ENCODE results near the gene ZNF821.
"Not testable (repeated sequence)": the region's sequence is repeated elsewhere in the genome, so short reads cannot be mapped to it uniquely, and the experiment has no call there.

ZNF821 gene

DNA sequence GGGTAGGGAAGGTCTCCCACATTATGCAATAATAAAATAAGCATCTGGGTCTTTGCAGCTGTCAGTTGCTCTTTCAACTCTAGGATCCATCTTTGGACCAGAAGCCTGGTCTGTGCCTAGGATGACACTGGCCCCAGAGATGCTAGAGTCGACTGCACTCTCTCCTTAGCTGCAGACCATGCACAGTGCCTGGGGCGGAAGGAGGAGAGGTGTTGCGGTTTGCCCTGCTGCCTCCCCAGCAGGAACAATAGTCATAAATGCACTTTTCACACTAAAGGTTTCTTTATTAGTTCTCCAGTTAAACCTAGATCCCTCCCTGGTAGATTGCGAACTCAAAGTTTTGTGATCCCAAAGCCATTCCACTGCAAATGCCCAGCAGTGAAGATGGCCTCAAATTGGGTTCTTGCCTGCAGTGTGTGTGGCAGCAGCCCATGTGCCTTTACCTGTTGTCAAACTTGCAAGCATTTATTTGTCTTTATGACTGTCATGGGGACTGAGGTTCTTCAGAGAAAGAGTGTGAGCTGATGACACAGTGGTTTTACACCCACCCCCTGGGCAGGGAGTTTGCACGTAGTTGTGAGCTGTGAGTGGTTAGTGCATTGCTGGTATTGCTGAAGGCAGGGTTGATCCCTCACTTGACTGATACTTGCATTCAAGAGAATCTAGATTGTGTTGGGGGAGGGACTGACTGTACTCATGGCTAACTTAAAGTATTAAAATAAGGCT is 27.9 kb downstream of the ZNF821 start:
- peak; percentile 53 for DNase-seq

DNA sequence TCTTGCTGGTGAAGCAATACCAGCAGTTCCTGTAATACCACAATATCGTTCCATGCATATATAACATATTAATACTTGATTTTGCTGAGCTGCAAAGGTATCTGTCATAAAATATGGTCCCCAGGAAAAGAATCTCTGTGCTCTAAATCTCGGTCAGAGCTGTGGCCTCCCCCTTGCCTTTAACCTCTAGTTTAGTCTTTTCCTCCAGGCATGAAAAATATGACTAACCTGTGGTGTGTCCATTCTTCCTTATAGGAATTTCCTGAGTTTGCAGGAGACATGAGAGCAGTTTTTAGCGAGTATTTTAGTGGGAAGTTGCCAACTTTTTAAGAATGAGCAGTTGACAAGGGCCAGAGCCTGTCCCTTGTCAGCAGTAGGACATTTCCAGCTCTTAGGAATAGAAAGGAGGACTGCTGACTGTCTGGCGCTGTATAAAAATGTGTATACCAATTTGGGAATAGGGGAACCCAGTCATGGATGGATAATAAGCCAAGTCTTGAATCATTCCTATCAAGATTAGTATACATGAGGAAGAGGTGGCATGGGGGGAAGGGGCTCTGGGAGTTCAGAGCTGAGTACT is 29.5 kb downstream of the ZNF821 start:
- no peak for DNase-seq

DNA sequence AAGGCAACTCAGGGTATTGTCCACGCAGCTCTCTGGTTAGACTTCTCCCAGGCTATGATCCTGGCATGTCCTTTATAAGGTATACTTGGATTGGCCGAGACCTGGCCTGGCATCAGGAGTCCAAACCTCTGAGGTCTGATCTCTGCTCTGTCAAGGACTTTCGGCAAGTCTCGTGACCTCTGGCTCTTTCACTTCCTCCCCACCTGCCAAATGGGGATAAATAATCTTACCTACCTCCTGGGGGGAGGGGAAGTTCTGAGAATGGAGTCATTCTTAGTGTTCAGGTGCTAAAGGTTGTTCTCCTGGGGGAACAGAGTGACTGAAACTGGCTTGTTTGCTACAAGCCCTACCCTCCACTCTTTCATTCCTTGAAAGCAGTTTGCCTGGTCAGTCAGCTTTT is 30.6 kb downstream of the ZNF821 start:
- no peak for DNase-seq

DNA sequence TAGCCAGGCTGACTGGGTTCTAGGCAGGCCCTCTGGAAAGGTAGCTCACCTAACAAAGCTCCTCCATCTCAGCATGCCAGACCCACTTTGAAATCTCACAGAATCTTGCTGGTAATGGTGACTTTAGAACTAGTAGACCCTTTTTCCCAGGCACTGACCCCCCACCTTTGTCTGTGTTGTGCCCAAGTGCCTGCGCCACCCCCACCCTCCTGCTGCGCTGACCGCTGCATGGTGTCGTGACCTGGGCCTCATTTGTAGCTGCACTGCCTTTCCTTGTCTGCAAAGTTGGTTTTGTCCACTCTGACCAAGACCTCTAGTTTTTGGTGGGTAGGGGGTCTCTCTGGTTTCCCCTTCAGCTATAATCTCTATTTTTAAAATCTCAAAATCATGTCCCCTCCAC is 31.4 kb downstream of the ZNF821 start:
- no peak for DNase-seq

DNA sequence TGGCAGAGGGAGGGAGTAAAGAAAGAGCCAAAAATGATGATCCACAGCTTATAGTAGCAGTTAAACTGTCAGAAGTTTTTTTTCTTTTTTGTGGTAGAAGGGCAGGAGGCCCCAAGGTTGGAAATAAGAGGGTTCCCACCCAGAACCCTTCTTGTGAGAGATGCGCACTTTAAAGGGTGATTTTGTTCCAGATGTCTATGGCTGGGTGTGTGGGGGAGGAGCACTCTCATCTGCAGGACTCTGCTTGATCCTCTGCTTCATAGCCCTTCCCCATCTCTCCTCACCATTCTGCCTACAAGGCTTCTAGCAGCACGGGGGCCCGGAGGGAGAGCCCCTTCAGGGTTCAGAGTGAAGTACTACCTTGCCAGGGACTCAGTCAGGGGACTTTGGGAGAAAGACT is 31.8 kb downstream of the ZNF821 start:
- DNase-seq, result no peak

DNA sequence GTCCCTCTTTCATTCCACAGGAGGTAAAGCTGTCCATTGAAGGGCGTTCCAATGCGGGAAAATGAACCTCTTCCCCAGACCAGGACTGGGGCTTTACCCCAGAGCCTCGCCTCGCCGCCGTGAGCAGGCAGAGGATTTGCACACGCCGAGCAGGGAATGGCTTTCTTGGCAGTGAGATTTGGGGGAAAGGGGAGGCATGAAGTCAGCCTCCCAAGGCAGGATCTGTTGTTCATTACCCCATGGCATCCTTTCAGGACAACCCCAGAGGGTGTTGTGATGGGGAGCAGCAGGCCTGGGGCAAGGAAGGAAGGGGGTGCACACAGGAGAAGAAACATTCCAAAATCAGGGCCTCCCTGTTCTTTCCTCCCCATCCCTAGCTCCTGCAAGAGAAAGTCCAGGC is 32.2 kb downstream of the ZNF821 start:
- DNase-seq, result no peak

DNA sequence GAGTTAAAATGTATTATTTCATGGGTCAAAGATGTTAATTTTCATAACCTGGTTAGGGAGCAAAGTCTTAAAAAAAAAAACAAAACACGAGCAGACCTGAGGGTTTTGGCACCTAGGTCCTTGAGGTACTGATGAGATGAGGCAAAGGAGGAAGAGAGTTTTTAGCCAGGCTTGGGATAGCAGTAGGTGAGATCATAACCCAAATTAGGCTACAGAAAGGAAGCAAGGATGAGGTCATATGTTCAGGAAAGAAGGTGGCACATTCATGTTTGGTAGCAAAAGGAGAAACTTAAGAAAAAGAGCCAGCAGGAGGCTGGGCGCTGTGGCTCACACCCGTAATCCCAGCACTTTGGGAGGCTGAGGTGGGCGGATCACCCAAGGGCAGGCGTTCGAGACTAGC is 35.4 kb downstream of the ZNF821 start:
- DNase-seq, result no peak

DNA sequence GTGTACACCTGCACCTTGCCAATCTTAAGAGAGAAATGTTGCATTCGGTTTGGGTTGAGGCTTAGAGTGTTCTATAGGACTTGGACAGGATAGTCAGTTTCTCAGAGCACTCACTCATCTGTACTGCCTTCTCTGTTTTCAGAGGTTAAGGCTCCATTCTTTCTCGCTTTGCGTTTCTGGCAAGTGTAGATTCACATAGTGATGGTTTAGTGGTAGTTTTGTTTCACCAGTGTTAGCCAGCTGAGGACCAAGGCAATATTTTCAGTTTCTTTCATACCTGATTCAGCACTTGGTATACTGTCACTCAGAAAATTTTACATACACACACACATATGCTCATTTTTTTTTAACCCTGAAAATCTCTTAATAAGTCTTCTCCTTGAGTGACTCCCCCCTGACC is 36.9 kb downstream of the ZNF821 start:
- no peak for DNase-seq

DNA sequence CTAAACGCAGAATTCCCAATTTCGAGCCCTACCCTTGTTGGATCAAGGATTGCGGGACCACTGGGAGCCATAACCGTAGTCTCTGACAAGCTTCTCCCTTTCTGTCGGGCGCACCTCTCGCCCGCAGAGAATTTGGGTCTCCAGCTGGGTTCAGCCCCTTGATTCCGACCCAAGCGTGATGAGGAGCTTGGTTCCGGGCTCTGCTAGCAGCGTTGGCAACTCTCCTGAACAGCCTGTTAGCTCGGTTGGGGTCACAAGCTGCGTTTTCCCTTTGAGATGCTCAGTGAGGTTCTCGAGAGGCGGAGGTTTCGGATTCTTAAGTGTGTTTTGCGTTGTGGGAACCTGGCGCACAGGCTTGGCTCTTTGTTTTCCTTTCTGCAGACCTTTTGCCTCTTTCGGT is 37.6 kb downstream of the ZNF821 start:
- peak; percentile 21 for DNase-seq

DNA sequence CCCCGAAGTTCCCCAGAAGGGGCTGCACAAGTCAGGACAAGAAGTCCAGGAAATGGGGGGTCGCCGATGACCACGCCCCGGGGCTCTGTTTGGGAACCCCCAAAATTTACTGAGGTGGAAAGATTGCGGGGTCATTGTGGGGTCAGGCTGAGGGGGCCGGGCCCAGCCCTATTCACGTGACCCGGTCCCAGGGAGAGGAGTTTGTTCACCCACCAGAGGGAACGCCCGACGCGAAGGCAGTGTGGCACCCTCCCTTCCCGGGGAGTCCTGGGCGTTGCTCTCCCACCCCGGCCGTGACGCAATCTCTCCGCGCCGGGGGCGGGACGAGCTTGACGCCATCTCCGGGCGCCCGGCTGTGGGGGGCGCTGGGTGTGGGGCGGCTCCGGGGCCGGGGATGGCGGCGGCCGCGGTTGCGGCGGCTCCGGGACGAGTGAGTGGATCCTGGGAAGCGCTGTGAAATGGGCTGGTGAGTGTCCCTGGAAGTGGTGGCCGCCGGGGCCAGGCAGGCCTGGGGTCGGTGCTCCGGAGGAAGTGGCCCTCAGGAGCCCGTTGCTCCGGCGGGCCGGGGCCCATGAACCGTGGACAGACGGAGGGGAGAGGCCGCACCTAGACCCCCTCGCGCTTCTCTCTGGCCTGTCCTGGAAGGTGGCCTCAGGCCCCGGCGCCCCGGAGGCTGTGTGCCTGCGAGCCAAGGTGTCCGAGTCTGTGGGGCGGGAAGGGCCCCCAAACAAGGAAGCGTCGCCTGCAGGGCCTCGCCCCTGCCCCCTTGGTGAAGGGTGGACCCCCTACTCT is 38.1 kb downstream of the ZNF821 start, which contains the start of gene ATXN1L:
Gene ATXN1L (plus strand): TSS at position 338 of the 792 bp plus-strand sequence. CDS start 3,765 bp downstream, outside the sequence.
- DNase-seq, result peak; percentile 94

DNA sequence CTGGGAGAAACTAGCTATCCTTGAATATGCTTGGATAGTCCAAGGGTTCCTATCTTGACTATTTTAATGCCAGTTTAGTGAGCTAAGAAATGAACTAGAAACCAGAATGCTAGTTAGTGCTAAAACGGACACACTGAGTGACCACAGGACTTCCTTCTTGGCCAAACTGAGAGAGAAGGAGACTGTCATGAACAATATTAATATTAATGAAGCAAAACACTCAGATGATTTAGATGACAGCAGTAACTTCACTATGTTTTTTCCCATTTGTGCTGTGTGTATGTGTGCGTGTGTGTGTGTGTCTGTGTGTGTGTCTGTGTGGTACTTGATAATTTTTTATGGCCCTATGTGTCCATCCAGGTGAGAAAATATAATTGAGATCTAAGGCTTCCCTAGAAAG is 40.4 kb downstream of the ZNF821 start:
- no peak for DNase-seq

DNA sequence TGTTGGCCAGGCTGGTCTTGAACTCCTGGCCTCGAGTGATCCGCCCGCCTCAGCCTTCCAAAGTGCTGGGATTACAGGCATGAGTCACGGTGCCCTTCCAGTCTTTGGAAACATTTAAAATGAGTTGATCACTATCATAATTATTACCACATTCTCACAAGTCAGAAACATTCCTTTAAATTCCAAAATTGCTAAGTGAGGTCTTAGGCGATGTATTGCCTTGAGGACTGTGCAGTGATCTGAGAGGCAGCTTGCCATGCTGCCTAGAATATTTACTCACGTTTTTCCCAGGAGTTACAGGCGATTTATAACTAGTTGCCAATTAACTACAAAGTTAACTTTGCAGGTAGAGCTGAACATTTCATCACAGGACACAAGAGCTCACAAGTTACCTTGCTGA is 43.9 kb downstream of the ZNF821 start:
- no peak for DNase-seq

DNA sequence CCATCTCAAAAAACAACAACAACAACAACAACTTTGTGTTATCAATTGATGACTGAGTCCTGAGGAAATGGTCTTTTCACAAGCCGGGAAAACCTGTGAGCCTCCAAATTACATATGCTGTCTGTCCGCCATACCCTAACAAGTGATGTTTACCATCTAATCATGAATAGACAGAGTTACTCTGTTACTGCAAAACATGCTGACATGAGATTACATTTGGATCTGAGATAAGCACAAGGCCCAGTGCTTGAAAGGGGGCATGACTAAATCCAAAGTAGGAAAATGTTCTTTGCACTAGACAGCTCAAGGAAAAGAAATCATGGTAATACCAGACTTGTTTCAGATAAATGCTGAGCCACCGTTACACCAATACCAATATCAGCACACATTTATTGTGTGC is 46.8 kb downstream of the ZNF821 start:
- no peak for DNase-seq

DNA sequence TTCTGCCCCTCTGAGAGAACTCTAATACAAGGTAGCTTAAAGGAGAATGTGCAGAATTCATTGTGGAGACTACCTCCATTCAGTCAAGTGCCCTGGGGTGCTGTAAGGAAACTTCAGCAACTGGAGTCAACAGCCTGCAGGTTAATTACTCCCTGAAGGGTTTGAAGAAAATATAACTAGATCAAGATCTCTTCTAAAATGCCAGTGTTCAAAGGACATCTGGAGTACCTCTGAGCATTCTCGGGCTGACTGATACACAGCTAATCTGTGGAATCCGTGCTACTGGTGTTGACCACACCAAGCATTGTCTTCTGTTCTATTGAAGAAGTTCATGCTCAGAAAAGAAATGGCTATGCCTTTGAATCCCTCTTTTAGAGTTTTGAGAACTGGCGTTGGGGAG is 49.7 kb downstream of the ZNF821 start:
- no peak for DNase-seq

DNA sequence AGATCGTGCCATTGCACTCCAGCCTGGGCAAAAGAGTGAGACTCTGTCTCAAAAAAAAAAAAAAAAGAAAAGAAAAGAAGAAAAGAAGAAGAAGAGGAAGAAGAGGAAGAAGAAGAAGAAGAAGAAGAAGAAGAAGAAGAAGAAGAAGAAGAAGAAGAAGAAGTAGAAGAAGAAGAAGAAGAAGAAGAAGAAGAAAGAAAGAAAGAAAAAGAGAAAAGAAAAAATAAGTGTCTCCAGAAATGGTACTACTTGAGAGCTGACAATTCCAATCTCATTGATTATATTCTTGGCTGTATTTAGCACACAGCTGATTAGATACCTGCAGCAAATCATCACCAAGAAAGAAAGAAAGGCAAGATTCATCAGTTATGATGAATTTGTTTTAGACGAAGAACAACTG is 51.9 kb downstream of the ZNF821 start:
- DNase-seq, result not testable (repeated sequence)

DNA sequence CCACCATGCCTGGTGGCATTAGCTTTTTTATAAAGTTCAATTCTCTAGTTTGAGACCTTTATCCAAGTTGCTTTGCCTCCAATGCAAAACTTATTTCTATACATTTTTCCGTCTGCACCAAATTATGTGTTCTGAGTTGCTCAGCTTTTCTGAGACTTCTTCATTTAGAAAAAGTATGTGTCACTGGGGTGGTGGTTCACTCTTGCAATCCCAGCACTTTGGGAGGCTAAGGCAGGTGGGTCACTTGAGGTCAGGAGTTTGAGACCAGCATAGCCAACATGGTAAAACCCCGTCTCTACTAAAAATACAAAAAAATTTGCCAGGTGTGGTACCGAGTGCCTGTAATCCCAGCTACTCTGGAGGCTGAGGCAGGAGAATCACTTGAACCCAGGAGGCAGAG is 52.3 kb downstream of the ZNF821 start:
- DNase-seq, result not testable (repeated sequence)

DNA sequence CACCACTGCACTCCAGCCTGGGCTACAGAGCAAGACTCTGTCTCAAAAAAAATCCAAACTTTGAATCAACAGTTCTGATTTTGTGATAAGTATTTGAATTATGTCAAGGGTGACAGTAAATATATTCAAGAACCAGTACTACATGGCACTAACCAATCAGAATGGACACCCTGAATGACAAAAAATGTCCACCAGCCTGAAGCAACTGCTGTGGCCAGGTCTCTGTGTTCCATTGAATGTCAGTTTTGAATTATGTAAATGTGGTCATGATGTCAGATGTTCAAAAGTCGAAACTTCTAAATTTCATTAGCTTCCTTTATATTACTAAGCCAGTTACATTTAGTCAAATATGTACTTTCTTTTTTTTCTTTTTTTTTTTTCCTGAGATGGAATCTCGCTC is 53.6 kb downstream of the ZNF821 start:
- DNase-seq, result no peak

DNA sequence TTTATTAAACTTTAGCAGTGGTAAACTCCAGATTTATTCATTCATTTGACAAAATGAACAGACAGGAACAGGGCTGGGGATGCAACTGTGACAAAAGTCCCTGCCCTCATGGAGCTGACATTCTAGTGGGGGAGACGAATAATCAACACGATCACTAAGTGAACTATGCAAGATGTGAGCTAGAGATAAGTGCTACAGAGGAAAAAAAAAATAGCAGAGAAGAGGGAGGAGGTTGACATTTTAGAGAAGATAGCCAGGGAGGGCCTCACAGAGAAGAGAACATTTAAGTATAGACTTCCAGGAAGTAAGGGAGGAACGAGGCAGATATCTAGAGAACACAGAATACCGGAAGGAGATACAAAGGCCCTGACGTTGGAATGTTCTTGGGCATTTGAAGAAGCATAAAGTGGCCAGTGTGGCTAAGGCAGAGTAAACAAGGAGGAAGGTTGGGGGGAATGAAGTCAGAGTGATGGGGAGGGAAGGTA is 57.4 kb downstream of the ZNF821 start:
- no peak for DNase-seq

DNA sequence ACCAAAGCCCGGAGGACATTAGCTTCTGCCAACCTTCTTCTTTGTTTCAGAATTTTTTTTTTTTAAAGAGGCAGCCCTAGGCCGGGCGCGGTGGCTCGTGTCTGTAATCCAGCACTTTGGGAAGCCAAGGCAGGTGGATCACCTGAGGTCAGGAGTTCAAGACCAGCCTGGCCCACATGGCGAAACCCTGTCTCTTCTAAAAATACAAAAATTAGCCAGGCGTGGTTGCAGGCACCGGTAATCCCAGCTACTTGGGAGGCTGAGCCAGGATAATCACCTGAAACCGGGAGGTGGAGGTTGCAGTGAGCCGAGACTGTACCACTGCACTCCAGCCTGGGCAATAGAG is 66.9 kb downstream of the ZNF821 start:
- not testable (repeated sequence) for DNase-seq

DNA sequence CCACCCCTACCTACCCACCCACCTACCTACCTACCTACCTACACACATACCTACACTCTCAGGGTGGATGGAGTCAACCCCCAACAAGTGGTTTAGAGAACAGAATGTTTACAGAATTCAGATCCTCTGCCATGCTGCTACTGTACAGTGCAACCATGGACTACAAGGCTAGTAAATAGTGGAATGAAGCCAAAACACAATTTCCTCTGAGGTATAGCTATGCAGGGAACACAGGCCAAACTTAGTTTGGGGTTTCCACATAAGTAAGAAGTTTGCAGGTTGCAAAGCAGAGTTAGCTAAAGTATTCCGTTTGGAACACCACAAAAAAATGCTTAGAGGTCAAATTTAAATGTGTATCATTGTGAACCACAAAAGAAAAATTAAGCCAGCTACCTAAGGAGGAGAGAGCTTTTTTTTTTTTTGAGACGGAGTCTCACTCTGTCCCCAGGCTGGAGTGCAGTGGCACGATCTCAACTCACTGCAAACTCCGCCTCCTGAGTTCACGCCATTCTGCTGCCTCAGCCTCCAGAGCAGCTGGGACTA is 72.7 kb downstream of the ZNF821 start:
- peak; percentile 32 for DNase-seq

DNA sequence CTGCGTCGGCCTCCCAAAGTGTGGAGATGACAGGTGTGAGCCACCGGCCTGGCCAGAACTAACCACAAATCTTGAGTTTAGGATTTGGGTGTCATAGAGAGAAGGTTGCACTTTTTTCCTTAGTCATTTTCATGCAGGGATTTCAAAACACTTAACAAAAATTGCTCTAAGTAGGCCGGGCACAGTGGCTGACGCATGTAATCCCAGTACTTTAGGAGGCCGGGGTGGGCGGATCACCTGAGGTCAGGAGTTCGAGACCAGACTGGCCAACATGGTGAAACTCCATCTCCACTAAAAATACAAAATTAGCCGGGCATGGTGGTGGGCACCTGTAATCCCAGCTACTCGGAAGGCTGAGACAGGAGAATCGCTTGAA is 73.8 kb downstream of the ZNF821 start:
- not testable (repeated sequence) for DNase-seq

All from CD4-positive, alpha-beta T cell treated with Interleukin-17A for 1 hour (primary cell).